H1 (cell line): Measurements from ENCODE around the gene CKLF. TPM values are rescaled to one million over a fixed set of nuclear protein-coding genes. Genes with fewer than 3 reads are reported as not detected.

Experiments
- EZH2 ChIP-seq: fragments of 200-600 bp; sonication (generic); IDR thresholded peaks from 2 replicates; pipeline ENCODE4 v1.7.1; 2012; ENCODE audit warnings: low read depth, mild to moderate bottlenecking, moderate library complexity, low read length, inconsistent platforms; ENCODE audit not compliant: severe bottlenecking
- KDM4A ChIP-seq: IDR thresholded peaks from one replicate; pipeline ENCODE4 v1.7.1; 2012; ENCODE audit warnings: low read depth, mild to moderate bottlenecking, moderate library complexity, low read length, inconsistent platforms; ENCODE audit not compliant: severe bottlenecking
- polyA plus RNA-seq, 7 experiments: library from polyadenylated mRNA; depleted of rRNA in 3 of 7; stranded (reverse) in 5 of 7; unstranded in 2 of 7; fragments of >200 nt in 5 of 7; fragments of 200-250 nt in 2 of 7; gene quantifications; 1 replicate in 5 of 7; 2 replicates in 1 of 7; 4 replicates in 1 of 7; pipeline versions ENCODE4 v1.2.1 to v1.2.3, GENCODE V29; 2011 to 2013; ENCODE audit warnings: missing spikeins in 2 of 7, mixed read lengths in 2 of 7
- total RNA-seq: library from RNA; stranded (reverse); fragmentation: NEBNext Ultra II Directional; extraction: Animal tissue kit (Norgen Biotek cat#: 25700); gene quantifications from 2 replicates; pipeline ENCODE4 v1.2.1, GENCODE V29; 2021
- TF ChIP-seq, protein P1 (sequence below): IDR thresholded peaks from 2 replicates; pipeline ENCODE4 v1.6.1; 2011; ENCODE audit warnings: low read length, improper control_type of control experiment

Gene CKLF
- total and polyA plus RNA-seq, 2 of the 8 experiments (the other 6 are each of a cell fraction or from before 2014, with no cell fraction given): 21.1 to 63.5 TPM

DNA sequence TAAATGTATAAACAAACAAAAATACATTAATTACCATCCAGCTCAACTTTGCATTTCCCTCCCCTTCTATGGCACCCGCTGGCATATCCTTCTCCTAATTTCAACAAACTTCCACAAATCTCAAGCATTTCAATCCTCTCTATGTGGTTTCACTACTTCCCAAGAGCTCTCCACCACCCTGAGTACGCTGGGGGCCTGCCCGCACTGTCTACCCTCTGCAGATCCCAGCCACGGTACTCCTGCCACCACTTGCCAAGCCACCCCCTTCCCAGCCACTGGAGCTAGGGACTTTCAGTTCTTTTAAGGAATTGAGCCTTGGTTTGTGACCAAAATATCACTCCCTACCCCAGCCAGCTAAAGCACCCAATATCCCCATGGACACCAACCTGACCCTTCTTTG is 4.3 kb upstream of the CKLF start (continued):
- TF ChIP-seq, protein P1, sequence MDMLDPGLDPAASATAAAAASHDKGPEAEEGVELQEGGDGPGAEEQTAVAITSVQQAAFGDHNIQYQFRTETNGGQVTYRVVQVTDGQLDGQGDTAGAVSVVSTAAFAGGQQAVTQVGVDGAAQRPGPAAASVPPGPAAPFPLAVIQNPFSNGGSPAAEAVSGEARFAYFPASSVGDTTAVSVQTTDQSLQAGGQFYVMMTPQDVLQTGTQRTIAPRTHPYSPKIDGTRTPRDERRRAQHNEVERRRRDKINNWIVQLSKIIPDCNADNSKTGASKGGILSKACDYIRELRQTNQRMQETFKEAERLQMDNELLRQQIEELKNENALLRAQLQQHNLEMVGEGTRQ: no peak
- TF ChIP-seq KDM4A (no peak), EZH2 (no peak)
